ENCODE data around the gene FRY.

DNA sequence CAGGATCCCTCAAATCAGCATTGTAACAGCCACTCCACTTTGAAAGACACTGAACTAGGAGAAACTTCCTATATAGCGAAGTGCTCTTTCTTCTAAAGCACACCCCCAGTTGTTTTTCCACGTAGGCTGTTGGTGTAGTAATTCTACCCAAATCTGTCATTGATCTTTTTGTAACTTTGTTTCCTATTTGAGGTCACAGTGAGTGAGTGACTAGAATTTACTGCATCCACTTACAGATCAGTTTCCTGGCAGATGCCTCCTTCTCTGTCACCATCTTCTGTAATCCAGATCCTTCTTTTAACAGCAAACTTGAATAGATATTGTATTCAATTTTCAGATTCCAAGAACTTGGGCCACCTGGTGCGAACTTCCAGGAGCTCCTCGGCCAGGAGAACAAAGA lies 268.3 kb downstream of the FRY start:
- TF ChIP-seq CTCF (IDR thresholded peaks at IDR 0.05), result no peak
- no peak for TF ChIP-seq POLR2A (IDR thresholded peaks at IDR 0.05)
- no peak for TF ChIP-seq POLR2AphosphoS5 (IDR thresholded peaks at IDR 0.05)

All from gastroesophageal sphincter (tissue), 3 donors.